Right atrium auricular region (tissue), 2 donors: Measurements from ENCODE around the gene LHPP. TPM values are rescaled to one million over a fixed set of nuclear protein-coding genes. Genes with fewer than 3 reads are reported as not detected.

ENCODE experiments used
- DNase-seq: peaks from one replicate; pipeline ENCODE4 v3.0.0-alpha.2; 2019; ENCODE audit warnings: low spot score
- H3K27ac ChIP-seq, 2 donors: fragments of 200-600 bp; sonication (generic); 1 replicate in 1 of 2; 2 replicates in 1 of 2; pipeline ENCODE4 v1.5.1; 2016 to 2019
- H3K27me3 ChIP-seq, 2 donors: fragments of 200-600 bp; sonication (generic); one replicate each; pipeline versions ENCODE4 v1.5.1 to v1.6.0; 2017 to 2019
- H3K36me3 ChIP-seq: fragments of 200-600 bp; sonication (generic); one replicate; pipeline ENCODE4 v1.5.1; 2016
- H3K4me1 ChIP-seq, 2 donors: fragments of 200-600 bp; sonication (generic); one replicate each; pipeline versions ENCODE4 v1.5.1 to v1.6.0; 2017 to 2019
- H3K4me3 ChIP-seq, 2 donors: fragments of 200-600 bp; sonication (generic); 1 replicate in 1 of 2; 2 replicates in 1 of 2; pipeline ENCODE4 v1.5.1; 2017 to 2019; ENCODE audit warnings: mild to moderate bottlenecking in 1 of 2, moderate library complexity in 1 of 2
- H3K9me3 ChIP-seq, 2 donors: fragments of 200-600 bp; sonication (generic); one replicate each; pipeline ENCODE4 v1.5.1; 2019
- CTCF ChIP-seq, 2 donors: fragments of 200-600 bp; sonication (generic); IDR thresholded peaks; one replicate each; pipeline ENCODE4 v1.5.1; 2019; ENCODE audit warnings: antibody characterized with exemption in 2 of 2
- total RNA-seq, 2 donors: library from RNA; depleted of rRNA; stranded (reverse); fragments of >200 nt; gene quantifications; one replicate each; pipeline ENCODE4 v1.1.0, GENCODE V29; 2016

Gene LHPP
- total RNA-seq, 2 donors from 2014 or later, result 10.3 to 23.7 TPM

GRCh38 chr10:124418726-124419501, 42.7 kb upstream of the LHPP start, which contains the start of gene OAT:
Gene OAT (minus strand): TSS chr10:124418923. CDS start chr10:124412171, 6,752 bp downstream.
- no peak for TF ChIP-seq CTCF (IDR thresholded peaks at IDR 0.05)
- DNase-seq, result peak; percentile 98
- H3K27ac ChIP-seq, result peak within 1 kb of the TSS; percentile 92 to 94
- H3K36me3 ChIP-seq, result no peaks in the 10 kb centered on the region
- no peaks in the 10 kb centered on the region for H3K27me3 ChIP-seq
- H3K9me3 ChIP-seq, result no peaks in the 10 kb centered on the region
- peak within 1 kb of the TSS; percentile 78 to 91 for H3K4me3 ChIP-seq
- H3K4me1 ChIP-seq, result peaks cover 0 to 36% of the 10 kb centered on the region in 2 donors

GRCh38 chr10:124419635-124420034, 42.0 kb upstream of the LHPP start:
- Histone ChIP-seq H3K27ac (no peak overlapping the region), H3K9me3 (no peaks in the 10 kb centered on the region), H3K27me3 (no peaks in the 10 kb centered on the region), H3K4me1 (peaks cover 0 to 28% of the 10 kb centered on the region in 2 donors), H3K36me3 (no peaks in the 10 kb centered on the region), H3K4me3 (no peak overlapping the region)
- TF ChIP-seq CTCF (IDR thresholded peaks at IDR 0.05), result no peak
- no peak for DNase-seq

GRCh38 chr10:124420254-124420653, 41.4 kb upstream of the LHPP start:
- no peak for DNase-seq
- H3K4me3 ChIP-seq, result no peak overlapping the region
- H3K27me3 ChIP-seq, result no peaks in the 10 kb centered on the region
- no peaks in the 10 kb centered on the region for H3K9me3 ChIP-seq
- peaks cover 0 to 24% of the 10 kb centered on the region in 2 donors for H3K4me1 ChIP-seq
- no peak overlapping the region for H3K27ac ChIP-seq
- TF ChIP-seq CTCF (IDR thresholded peaks at IDR 0.05), result no peak
- H3K36me3 ChIP-seq, result no peaks in the 10 kb centered on the region

- Histone ChIP-seq H3K4me3 (no peak overlapping the region), H3K9me3 (no peaks in the 10 kb centered on the region), H3K27me3 (no peaks in the 10 kb centered on the region)
These were observed 38.9 kb upstream of the LHPP start for GRCh38 chr10:124422742-124423141.

GRCh38 chr10:124423813-124424212, 37.8 kb upstream of the LHPP start:
- H3K27ac ChIP-seq, result no peak overlapping the region
- TF ChIP-seq CTCF (IDR thresholded peaks at IDR 0.05), result no peak
- H3K27me3 ChIP-seq, result no peaks in the 10 kb centered on the region

More at GRCh38 chr10:124422742-124423141, 38.9 kb upstream of the LHPP start:
- DNase-seq, result no peak
- Histone ChIP-seq H3K4me1 (peaks cover 0 to 4% of the 10 kb centered on the region in 2 donors), H3K36me3 (no peaks in the 10 kb centered on the region), H3K27ac (no peak overlapping the region)
- no peak for TF ChIP-seq CTCF (IDR thresholded peaks at IDR 0.05)

More at GRCh38 chr10:124423813-124424212, 37.8 kb upstream of the LHPP start:
- no peaks in the 10 kb centered on the region for H3K9me3 ChIP-seq
- no peak for DNase-seq
- no peaks in the 10 kb centered on the region for H3K4me1 ChIP-seq
- H3K36me3 ChIP-seq, result no peaks in the 10 kb centered on the region
- H3K4me3 ChIP-seq, result no peak overlapping the region
